IMR-90 (cell line): ENCODE measurements around the gene NAB2. TPM values are rescaled to one million over a fixed set of nuclear protein-coding genes. Genes with fewer than 3 reads are reported as not detected.

Experiments
- ATAC-seq: fragments of 200-7000 bp; cut with Tn5 transposase; 2 replicates; pipeline ENCODE4 v1.9.1; 2020; ENCODE audit warnings: low read depth, mild to moderate bottlenecking, moderate library complexity
- BruUV-seq: library from RNA; stranded (reverse); fragments of 400-500 nt; replicated peaks from 2 replicates; lab custom pipeline; 2021; lab: Mats Ljungman, UMichigan
- CTCF ChIA-PET: fragments of 300-600 bp; formaldehyde crosslinking; extraction: SDS; loops from one replicate; lab custom pipeline; 2021; ENCODE audit warnings: antibody characterized with exemption; lab: Yijun Ruan, JAX
- POLR2A ChIA-PET: fragments of 300-600 bp; sonication (Branson Sonifier 250); formaldehyde crosslinking; loops from one replicate; lab custom pipeline; 2022; ENCODE audit warnings: antibody characterized with exemption; ENCODE audit not compliant: unreplicated experiment; lab: Charles Lee
- DNase-seq: peaks from one replicate; pipeline ENCODE4 v3.0.0; 2013
- H2AFZ ChIP-seq: replicated peaks from 2 replicates; pipeline ENCODE3; 2013; ENCODE audit warnings: low read length, mild to moderate bottlenecking; ENCODE audit not compliant: poor library complexity
- H2AK5ac ChIP-seq: 2 replicates; pipeline ENCODE4 v1.6.1; 2013; ENCODE audit warnings: low read depth, low read length, inconsistent platforms
- H2AK9ac ChIP-seq: replicated peaks from 2 replicates; pipeline ENCODE3; 2013; ENCODE audit warnings: mild to moderate bottlenecking, low read depth, low read length, moderate library complexity; ENCODE audit not compliant: poor library complexity
- H2BK120ac ChIP-seq: 2 replicates; pipeline ENCODE4 v1.6.1; 2013; ENCODE audit warnings: low read depth, low read length, inconsistent platforms
- H2BK15ac ChIP-seq: 3 replicates; pipeline ENCODE4 v1.6.1; 2013; ENCODE audit warnings: low read depth, low read length, inconsistent platforms
- H2BK20ac ChIP-seq: 2 replicates; pipeline ENCODE4 v1.6.1; 2013; ENCODE audit warnings: low read depth, mild to moderate bottlenecking, inconsistent platforms, low read length, moderate library complexity
- H2BK5ac ChIP-seq: 2 replicates; pipeline ENCODE4 v1.6.1; 2013; ENCODE audit warnings: mild to moderate bottlenecking, low read depth, low read length, inconsistent platforms; ENCODE audit not compliant: poor library complexity, severe bottlenecking
- H3K14ac ChIP-seq: replicated peaks from 2 replicates; pipeline ENCODE4 v1.6.1; 2013; ENCODE audit warnings: low read depth, low read length, inconsistent platforms
- H3K18ac ChIP-seq: 2 replicates; pipeline ENCODE4 v1.6.1; 2013; ENCODE audit warnings: low read depth, low read length, control low read depth
- H3K23ac ChIP-seq: 2 replicates; pipeline ENCODE4 v1.6.1; 2013; ENCODE audit warnings: low read depth, low read length, inconsistent platforms
- H3K27ac ChIP-seq: 2 replicates; pipeline ENCODE4 v1.5.1; 2013; ENCODE audit warnings: mild to moderate bottlenecking, control low read depth, low read length; ENCODE audit not compliant: insufficient read depth
- H3K27me3 ChIP-seq: 2 replicates; pipeline ENCODE4 v1.6.1; 2013; ENCODE audit warnings: low read length; ENCODE audit not compliant: control insufficient read depth, insufficient read depth
- H3K36me3 ChIP-seq: 2 replicates; pipeline ENCODE4 v1.6.1; 2013; ENCODE audit warnings: low read length, mixed read lengths; ENCODE audit not compliant: control insufficient read depth, insufficient read depth
- H3K4ac ChIP-seq: 2 replicates; pipeline ENCODE4 v1.6.1; 2013; ENCODE audit warnings: low read depth, low read length, inconsistent platforms
- H3K4me1 ChIP-seq: 2 replicates; pipeline ENCODE4 v1.6.1; 2013; ENCODE audit warnings: low read length, mixed read lengths; ENCODE audit not compliant: control insufficient read depth, insufficient read depth
- H3K4me2 ChIP-seq: 2 replicates; pipeline ENCODE4 v1.6.1; 2013; ENCODE audit warnings: low read depth, mild to moderate bottlenecking, control low read depth, low read length, moderate library complexity
- H3K4me3 ChIP-seq: 2 replicates; pipeline ENCODE4 v1.5.1; 2013; ENCODE audit warnings: low read depth, mild to moderate bottlenecking, control low read depth, low read length, moderate library complexity; ENCODE audit not compliant: insufficient read depth
- H3K56ac ChIP-seq: 2 replicates; pipeline ENCODE4 v1.6.1; 2013; ENCODE audit warnings: low read length, inconsistent platforms; ENCODE audit not compliant: insufficient read depth; ENCODE audit errors: extremely low read depth
- H3K79me1 ChIP-seq, 2 experiments: 2 replicates each; pipeline ENCODE4 v1.6.1; 2013; ENCODE audit warnings: low read length in 2 of 2, inconsistent platforms in 1 of 2, low read depth in 1 of 2
- H3K9ac ChIP-seq: 2 replicates; pipeline ENCODE4 v1.6.1; 2013; ENCODE audit warnings: low read depth, low read length, control low read depth
- H3K9me1 ChIP-seq: 2 replicates; pipeline ENCODE4 v1.6.1; 2013; ENCODE audit warnings: low read length, inconsistent platforms; ENCODE audit not compliant: insufficient read depth
- H3K9me3 ChIP-seq: 2 replicates; pipeline ENCODE4 v1.6.1; 2013; ENCODE audit warnings: low read length; ENCODE audit not compliant: control insufficient read depth, insufficient read depth
- H4K20me1 ChIP-seq: 2 replicates; pipeline ENCODE4 v1.6.1; 2013; ENCODE audit warnings: low read length, inconsistent platforms; ENCODE audit not compliant: insufficient read depth
- H4K5ac ChIP-seq: 2 replicates; pipeline ENCODE4 v1.6.1; 2013; ENCODE audit warnings: mild to moderate bottlenecking, low read depth, low read length, control low read depth
- H4K8ac ChIP-seq, 2 experiments: 2 replicates each; pipeline ENCODE4 v1.6.1; 2013; ENCODE audit warnings: low read depth in 2 of 2, low read length in 2 of 2, control low read depth in 1 of 2, inconsistent platforms in 1 of 2
- H4K91ac ChIP-seq: 2 replicates; pipeline ENCODE4 v1.6.1; 2013; ENCODE audit warnings: low read depth, low read length, inconsistent platforms; ENCODE audit not compliant: insufficient read depth
- BHLHE40 ChIP-seq: fragments of 150-350 bp; IDR thresholded peaks from 2 replicates; pipeline ENCODE4 v1.6.1; 2016; ENCODE audit warnings: mild to moderate bottlenecking, low read depth, low read length
- CEBPB ChIP-seq: IDR thresholded peaks from 2 replicates; pipeline ENCODE4 v1.6.1; 2012; ENCODE audit warnings: low read depth, low read length, improper control_type of control experiment
- CHD1 ChIP-seq: IDR thresholded peaks from 2 replicates; pipeline ENCODE4 v1.6.1; 2012; ENCODE audit warnings: low read depth, low read length, improper control_type of control experiment
- FOS ChIP-seq: fragments of 150-350 bp; IDR thresholded peaks from 2 replicates; pipeline ENCODE4 v1.6.1; 2016; ENCODE audit warnings: low read depth, low read length
- MAFK ChIP-seq: IDR thresholded peaks from 2 replicates; pipeline ENCODE4 v1.6.1; 2012; ENCODE audit warnings: low read depth, low read length, improper control_type of control experiment
- MXI1 ChIP-seq: IDR thresholded peaks from 2 replicates; pipeline ENCODE4 v1.6.1; 2012; ENCODE audit warnings: low read depth, mild to moderate bottlenecking, low read length, moderate library complexity, borderline replicate concordance
- NFE2L2 ChIP-seq: fragments of 150-350 bp; IDR thresholded peaks from 2 replicates; pipeline ENCODE4 v1.6.1; 2016; ENCODE audit warnings: low read depth, mild to moderate bottlenecking, low read length
- POLR2A ChIP-seq: IDR thresholded peaks from 2 replicates; pipeline ENCODE4 v1.6.1; 2012; ENCODE audit warnings: mild to moderate bottlenecking, low read depth, low read length
- RAD21 ChIP-seq: IDR thresholded peaks from 2 replicates; pipeline ENCODE4 v1.6.1; 2012; ENCODE audit warnings: low read length, improper control_type of control experiment
- SMC3 ChIP-seq: fragments of 150-350 bp; IDR thresholded peaks from 2 replicates; pipeline ENCODE4 v1.6.1; 2016; ENCODE audit warnings: low read depth, mild to moderate bottlenecking, antibody characterized with exemption, low read length, moderate library complexity
- WGBS, 2 experiments: methylation state at CpG; one replicate each; pipeline versions ENCODE4 v1.1.5 to v1.1.7; 2013; ENCODE audit warnings: missing lambda C conversion rate in 2 of 2; ENCODE audit not compliant: insufficient read length in 1 of 2; ENCODE audit errors: extremely low coverage in 2 of 2; 5-methylcytosine and 5-hydroxymethylcytosine counted together
- dilution Hi-C: fragments of 300-500 bp; cut with HindIII; formaldehyde crosslinking; loops from one replicate; pipeline ENCODE4 v1.14.3; 2018; ENCODE audit warnings: low sequenced_read_pairs; ENCODE audit not compliant: unreplicated experiment
- in situ Hi-C: fragments of 300-500 bp; cut with MboI; formaldehyde crosslinking; loops from 3 replicates; pipeline ENCODE4 v1.14.3; 2019; ENCODE audit warnings: low sequenced_read_pairs, inconsistent platforms, mixed read lengths
- intact Hi-C: fragments of 100-400 bp; cut with micrococcal nuclease; formaldehyde crosslinking; loops from 2 replicates; pipeline ENCODE4 v1.10.0; 2022
- polyA plus RNA-seq, 3 experiments: library from polyadenylated mRNA; depleted of rRNA; stranded (reverse); fragments of >200 nt; gene quantifications; 2 replicates each; pipeline ENCODE4 v1.2.3, GENCODE V29; 2012; ENCODE audit warnings: low replicate concordance in 1 of 3
- total RNA-seq: library from RNA; depleted of rRNA; stranded (reverse); fragments of >200 nt; gene quantifications from 2 replicates; pipeline ENCODE4 v1.2.3, GENCODE V29; 2012
- TF ChIP-seq, protein P1 (sequence below): fragments of 150-350 bp; IDR thresholded peaks from 2 replicates; pipeline ENCODE4 v1.6.1; 2016; ENCODE audit warnings: low read depth, mild to moderate bottlenecking, low read length, moderate library complexity, borderline replicate concordance
- TF ChIP-seq, protein P2 (sequence below): fragments of 150-350 bp; IDR thresholded peaks from 2 replicates; pipeline ENCODE4 v1.6.1; 2017; ENCODE audit warnings: mild to moderate bottlenecking, antibody characterized with exemption, low read length, low read depth
- TF ChIP-seq, protein P3 (sequence below): conservative IDR thresholded peaks from 2 replicates; pipeline ENCODE4 v1.5.1; 2012; ENCODE audit warnings: mild to moderate bottlenecking, low read depth, low read length, improper control_type of control experiment

The NAB2 gene
- total and polyA plus RNA-seq, 2 of the 4 experiments (the other 2 are of a cell fraction): 65.1 to 68.8 TPM

GRCh38 chr12:57123813-57124212 lies 34.9 kb downstream of the NAB2 start:
- in situ Hi-C loops: loop anchor here (5.0 kb wide), 1 partner anchor 53 kb away; no protein-coding TSS in a partner anchor
- dilution Hi-C loops: no loop called here
- Histone ChIP-seq H3K56ac (no peak overlapping the region), H3K27ac (no peak overlapping the region), H3K79me1 (peaks cover 0 to 2% of the 10 kb centered on the region in 2 experiments; a peak in 1 of 4 replicates), H2BK5ac (no peak overlapping the region), H3K14ac (no peak overlapping the region), H3K27me3 (no peaks in the 10 kb centered on the region), H4K8ac (no peak overlapping the region), H4K5ac (no peak overlapping the region), H3K4me3 (no peak overlapping the region), H3K4ac (no peak overlapping the region), H3K9me1 (peaks cover 5% of the 10 kb centered on the region), H3K4me1 (peaks cover 3% of the 10 kb centered on the region), H3K23ac (no peak overlapping the region), H4K20me1 (no peaks in the 10 kb centered on the region), H3K18ac (no peak overlapping the region), H3K4me2 (no peak overlapping the region), H4K91ac (no peak overlapping the region), H3K9me3 (no peaks in the 10 kb centered on the region; the same call in 1 of the 2 replicates), H2AK5ac (no peak overlapping the region; the same call in 1 of the 2 replicates), H2AFZ (peak overlapping the region; percentile 56), H3K9ac (no peak overlapping the region), H2BK15ac (no peak overlapping the region), H3K36me3 (no peaks in the 10 kb centered on the region), H2BK20ac (no peak overlapping the region), H2AK9ac (no peak overlapping the region), H2BK120ac (no peak overlapping the region)
- TF ChIP-seq MAFK: no peak
- no peak for TF ChIP-seq RAD21
- TF ChIP-seq NFE2L2: no peak
- TF ChIP-seq, protein P1, sequence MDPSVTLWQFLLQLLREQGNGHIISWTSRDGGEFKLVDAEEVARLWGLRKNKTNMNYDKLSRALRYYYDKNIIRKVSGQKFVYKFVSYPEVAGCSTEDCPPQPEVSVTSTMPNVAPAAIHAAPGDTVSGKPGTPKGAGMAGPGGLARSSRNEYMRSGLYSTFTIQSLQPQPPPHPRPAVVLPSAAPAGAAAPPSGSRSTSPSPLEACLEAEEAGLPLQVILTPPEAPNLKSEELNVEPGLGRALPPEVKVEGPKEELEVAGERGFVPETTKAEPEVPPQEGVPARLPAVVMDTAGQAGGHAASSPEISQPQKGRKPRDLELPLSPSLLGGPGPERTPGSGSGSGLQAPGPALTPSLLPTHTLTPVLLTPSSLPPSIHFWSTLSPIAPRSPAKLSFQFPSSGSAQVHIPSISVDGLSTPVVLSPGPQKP: no peak
- TF ChIP-seq CHD1: no peak
- TF ChIP-seq, protein P2, sequence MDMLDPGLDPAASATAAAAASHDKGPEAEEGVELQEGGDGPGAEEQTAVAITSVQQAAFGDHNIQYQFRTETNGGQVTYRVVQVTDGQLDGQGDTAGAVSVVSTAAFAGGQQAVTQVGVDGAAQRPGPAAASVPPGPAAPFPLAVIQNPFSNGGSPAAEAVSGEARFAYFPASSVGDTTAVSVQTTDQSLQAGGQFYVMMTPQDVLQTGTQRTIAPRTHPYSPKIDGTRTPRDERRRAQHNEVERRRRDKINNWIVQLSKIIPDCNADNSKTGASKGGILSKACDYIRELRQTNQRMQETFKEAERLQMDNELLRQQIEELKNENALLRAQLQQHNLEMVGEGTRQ: no peak
- no peak for TF ChIP-seq FOS
- no peak for TF ChIP-seq MXI1
- no peak for TF ChIP-seq POLR2A
- TF ChIP-seq BHLHE40: no peak
- TF ChIP-seq CEBPB: no peak
- TF ChIP-seq, protein P3, sequence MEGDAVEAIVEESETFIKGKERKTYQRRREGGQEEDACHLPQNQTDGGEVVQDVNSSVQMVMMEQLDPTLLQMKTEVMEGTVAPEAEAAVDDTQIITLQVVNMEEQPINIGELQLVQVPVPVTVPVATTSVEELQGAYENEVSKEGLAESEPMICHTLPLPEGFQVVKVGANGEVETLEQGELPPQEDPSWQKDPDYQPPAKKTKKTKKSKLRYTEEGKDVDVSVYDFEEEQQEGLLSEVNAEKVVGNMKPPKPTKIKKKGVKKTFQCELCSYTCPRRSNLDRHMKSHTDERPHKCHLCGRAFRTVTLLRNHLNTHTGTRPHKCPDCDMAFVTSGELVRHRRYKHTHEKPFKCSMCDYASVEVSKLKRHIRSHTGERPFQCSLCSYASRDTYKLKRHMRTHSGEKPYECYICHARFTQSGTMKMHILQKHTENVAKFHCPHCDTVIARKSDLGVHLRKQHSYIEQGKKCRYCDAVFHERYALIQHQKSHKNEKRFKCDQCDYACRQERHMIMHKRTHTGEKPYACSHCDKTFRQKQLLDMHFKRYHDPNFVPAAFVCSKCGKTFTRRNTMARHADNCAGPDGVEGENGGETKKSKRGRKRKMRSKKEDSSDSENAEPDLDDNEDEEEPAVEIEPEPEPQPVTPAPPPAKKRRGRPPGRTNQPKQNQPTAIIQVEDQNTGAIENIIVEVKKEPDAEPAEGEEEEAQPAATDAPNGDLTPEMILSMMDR: no peak
- TF ChIP-seq SMC3: no peak
- ChIA-PET POLR2A (interaction anchor here (0.6 kb wide), 1 partner anchor 184 kb away, joined by 8 read pairs; no protein-coding TSS in a partner anchor), CTCF (interaction anchor here (0.9 to 2.7 kb wide), 8 partner anchors 9 to 116 kb away, joined by 3 to 13 read pairs (median 5); partner anchors contain the start of gene STAT6)
- intact Hi-C loops: loop anchor here (2.0 kb wide), 2 partner anchors 51 to 59 kb away; no protein-coding TSS in a partner anchor
- BruUV-seq: no TSS peak
- DNase-seq: no peak
- no CpG with 5 or more reads among the region's 2 CpGs for WGBS, 2 experiments
- no peak for ATAC-seq
